Trophoblast cell (in vitro differentiated cells and primary cell): ENCODE measurements around the gene MDFI.

Experiments
- DNase-seq, 2 donors: peaks; one replicate each; pipeline ENCODE4 v3.0.0-alpha.2; 2016
- H2AFZ ChIP-seq: 2 replicates; pipeline ENCODE4 v1.6.1; 2013; ENCODE audit warnings: low read length, moderate library complexity, mild to moderate bottlenecking; ENCODE audit not compliant: insufficient read depth, poor library complexity
- H2AK5ac ChIP-seq: 2 replicates; pipeline ENCODE4 v1.6.1; 2013; ENCODE audit warnings: mild to moderate bottlenecking, low read length
- H2BK120ac ChIP-seq: 2 replicates; pipeline ENCODE4 v1.6.1; 2013; ENCODE audit warnings: low read length, mild to moderate bottlenecking, moderate library complexity; ENCODE audit not compliant: insufficient read depth, poor library complexity
- H2BK12ac ChIP-seq: 2 replicates; pipeline ENCODE4 v1.6.1; 2013; ENCODE audit warnings: mild to moderate bottlenecking, low read length, moderate library complexity
- H2BK5ac ChIP-seq: 2 replicates; pipeline ENCODE4 v1.6.1; 2013; ENCODE audit warnings: low read length, low read depth, moderate library complexity, mild to moderate bottlenecking; ENCODE audit not compliant: poor library complexity
- H3K14ac ChIP-seq: 2 replicates; pipeline ENCODE4 v1.6.1; 2013; ENCODE audit warnings: mild to moderate bottlenecking, low read length
- H3K18ac ChIP-seq: 2 replicates; pipeline ENCODE4 v1.6.1; 2013; ENCODE audit warnings: mild to moderate bottlenecking, low read length
- H3K23ac ChIP-seq: 2 replicates; pipeline ENCODE4 v1.6.1; 2013; ENCODE audit warnings: low read length
- H3K27ac ChIP-seq: 2 replicates; pipeline ENCODE4 v1.5.1; 2013; ENCODE audit warnings: low read depth, mild to moderate bottlenecking, inconsistent platforms, low read length, moderate library complexity
- H3K27me3 ChIP-seq: 2 replicates; pipeline ENCODE4 v1.6.1; 2013; ENCODE audit warnings: inconsistent platforms, mild to moderate bottlenecking, low read length, moderate library complexity; ENCODE audit not compliant: insufficient read depth
- H3K36me3 ChIP-seq, 2 experiments: 1 replicate in 1 of 2; 2 replicates in 1 of 2; pipeline ENCODE4 v1.6.1; 2013; ENCODE audit warnings: low read length in 2 of 2, mild to moderate bottlenecking in 2 of 2, moderate library complexity in 1 of 2; ENCODE audit not compliant: insufficient read depth in 2 of 2, control insufficient read depth in 1 of 2
- H3K4ac ChIP-seq: 2 replicates; pipeline ENCODE4 v1.6.1; 2013; ENCODE audit warnings: low read depth, mild to moderate bottlenecking, low read length, moderate library complexity
- H3K4me1 ChIP-seq, 2 experiments: 1 replicate in 1 of 2; 2 replicates in 1 of 2; pipeline ENCODE4 v1.6.1; 2013; ENCODE audit warnings: low read length in 2 of 2, mild to moderate bottlenecking in 2 of 2, moderate library complexity in 1 of 2; ENCODE audit not compliant: insufficient read depth in 2 of 2, control insufficient read depth in 1 of 2
- H3K4me2 ChIP-seq: 2 replicates; pipeline ENCODE4 v1.6.1; 2013; ENCODE audit warnings: inconsistent platforms, mild to moderate bottlenecking, low read length, moderate library complexity
- H3K4me3 ChIP-seq: 2 replicates; pipeline ENCODE4 v1.5.1; 2013; ENCODE audit warnings: mild to moderate bottlenecking, low read depth, low read length, inconsistent platforms
- H3K79me1 ChIP-seq: one replicate; pipeline ENCODE4 v1.6.1; 2013; ENCODE audit warnings: low read length
- H3K79me2 ChIP-seq: 2 replicates; pipeline ENCODE4 v1.6.1; 2013; ENCODE audit warnings: low read length, mild to moderate bottlenecking; ENCODE audit not compliant: control insufficient read depth, insufficient read depth, poor library complexity
- H3K9ac ChIP-seq: 2 replicates; pipeline ENCODE4 v1.6.1; 2013; ENCODE audit warnings: mild to moderate bottlenecking, low read length
- H3K9me3 ChIP-seq: 2 replicates; pipeline ENCODE4 v1.6.1; 2013; ENCODE audit warnings: low read depth, mild to moderate bottlenecking, control low read depth, inconsistent platforms, low read length; ENCODE audit not compliant: insufficient read depth
- H4K12ac ChIP-seq: 2 replicates; pipeline ENCODE4 v1.6.1; 2013; ENCODE audit warnings: low read depth, mild to moderate bottlenecking, low read length, moderate library complexity
- H4K8ac ChIP-seq: 2 replicates; pipeline ENCODE4 v1.6.1; 2013; ENCODE audit warnings: low read depth, mild to moderate bottlenecking, low read length, moderate library complexity
- H4K91ac ChIP-seq: one replicate; pipeline ENCODE4 v1.6.1; 2013; ENCODE audit warnings: low read depth, mild to moderate bottlenecking, low read length, moderate library complexity
- WGBS: extraction: QIAGEN DNeasy Blood & Tissue Kit; methylation state at CpG from one replicate; pipeline ENCODE4 v1.1.7; 2013; ENCODE audit warnings: missing lambda C conversion rate; ENCODE audit not compliant: insufficient read length, insufficient coverage; ENCODE audit errors: extremely low coverage; 5-methylcytosine and 5-hydroxymethylcytosine counted together

MDFI gene

DNA sequence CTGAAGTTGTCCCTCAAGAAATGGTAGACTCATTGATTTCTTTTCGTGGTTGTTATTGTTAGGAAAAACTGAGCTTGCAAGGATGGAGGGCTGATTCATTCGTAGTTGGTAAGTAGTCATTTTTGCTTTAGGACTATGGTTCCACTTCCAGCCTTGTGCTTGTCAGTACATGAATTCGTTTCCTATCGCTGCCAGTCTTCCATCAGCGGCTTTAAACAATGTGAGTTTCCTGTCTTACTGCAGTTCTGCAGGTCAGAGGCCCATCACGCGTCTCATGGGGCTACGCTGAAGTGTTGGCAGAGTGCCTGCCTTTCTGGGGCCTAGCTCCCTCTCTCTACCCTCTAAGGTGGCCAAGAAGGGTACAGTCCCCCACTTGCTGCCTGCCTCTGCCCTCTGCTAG lies 11.4 kb upstream of the MDFI start:
- peaks cover 5% of the 10 kb centered on the region for H3K79me2 ChIP-seq
- H4K12ac ChIP-seq = no peak overlapping the region
- H2AK5ac ChIP-seq = no peak overlapping the region
- H2AFZ ChIP-seq = no peak overlapping the region
- H2BK120ac ChIP-seq = no peak overlapping the region
- no CpG with 5 or more reads among the region's 8 CpGs for WGBS
- no peak overlapping the region for H3K4ac ChIP-seq
- no peak overlapping the region for H2BK12ac ChIP-seq
- H4K8ac ChIP-seq = no peak overlapping the region
- DNase-seq = no peak
- no peak overlapping the region for H2BK5ac ChIP-seq
- H3K27ac ChIP-seq = no peak overlapping the region
- no peak overlapping the region for H3K18ac ChIP-seq
- H3K4me2 ChIP-seq = no peak overlapping the region
- H3K9me3 ChIP-seq = no peaks in the 10 kb centered on the region
- H3K79me1 ChIP-seq = peaks cover 19% of the 10 kb centered on the region
- peaks cover 18 to 19% of the 10 kb centered on the region in 2 experiments for H3K4me1 ChIP-seq
- H3K36me3 ChIP-seq = no peaks in the 10 kb centered on the region
- H3K4me3 ChIP-seq = no peak overlapping the region
- no peak overlapping the region for H3K9ac ChIP-seq
- no peaks in the 10 kb centered on the region for H3K27me3 ChIP-seq
- no peak overlapping the region for H3K23ac ChIP-seq
- no peak overlapping the region for H3K14ac ChIP-seq
- H4K91ac ChIP-seq = no peak overlapping the region

GRCh38 chr6:41629128-41629527 lies 9.1 kb upstream of the MDFI start:
- no peak overlapping the region for H4K12ac ChIP-seq
- H3K18ac ChIP-seq = no peak overlapping the region
- no peak overlapping the region for H4K91ac ChIP-seq
- no peak overlapping the region for H2BK120ac ChIP-seq
- no peak overlapping the region for H3K4me2 ChIP-seq
- no CpG with 5 or more reads among the region's 2 CpGs for WGBS
- H3K4me1 ChIP-seq = peaks cover 6% of the 10 kb centered on the region in 2 experiments
- no peak overlapping the region for H2AK5ac ChIP-seq
- H3K27ac ChIP-seq = no peak overlapping the region
- no peak overlapping the region for H3K14ac ChIP-seq
- no peak overlapping the region for H4K8ac ChIP-seq
- H3K4ac ChIP-seq = no peak overlapping the region
- no peaks in the 10 kb centered on the region for H3K27me3 ChIP-seq
- H2AFZ ChIP-seq = no peak overlapping the region
- peaks cover 4% of the 10 kb centered on the region for H3K79me1 ChIP-seq
- H3K23ac ChIP-seq = no peak overlapping the region
- no peak overlapping the region for H3K9ac ChIP-seq
- no peak for DNase-seq
- H2BK12ac ChIP-seq = no peak overlapping the region
- no peaks in the 10 kb centered on the region for H3K36me3 ChIP-seq
- H2BK5ac ChIP-seq = no peak overlapping the region
- no peaks in the 10 kb centered on the region for H3K9me3 ChIP-seq
- H3K4me3 ChIP-seq = no peak overlapping the region
- H3K79me2 ChIP-seq = no peaks in the 10 kb centered on the region

- Histone ChIP-seq H3K23ac (no peak overlapping the region), H3K9me3 (no peaks in the 10 kb centered on the region), H3K79me1 (peaks cover 6% of the 10 kb centered on the region), H2BK120ac (no peak overlapping the region), H3K9ac (no peak overlapping the region), H3K4me1 (peaks cover 10 to 13% of the 10 kb centered on the region in 2 experiments), H3K36me3 (no peaks in the 10 kb centered on the region), H3K4me2 (no peak overlapping the region), H3K4me3 (no peak overlapping the region), H4K91ac (no peak overlapping the region), H4K8ac (no peak overlapping the region), H3K14ac (no peak overlapping the region), H3K27me3 (no peaks in the 10 kb centered on the region), H2AFZ (no peak overlapping the region), H3K79me2 (no peaks in the 10 kb centered on the region), H4K12ac (no peak overlapping the region), H2BK12ac (no peak overlapping the region), H3K27ac (no peak overlapping the region), H2AK5ac (no peak overlapping the region), H2BK5ac (no peak overlapping the region), H3K18ac (no peak overlapping the region), H3K4ac (no peak overlapping the region)
- DNase-seq = no peak
- no CpG with 5 or more reads among the region's 6 CpGs for WGBS
Measured at GRCh38 chr6:41630069-41630468, 8.2 kb upstream of the MDFI start.

GRCh38 chr6:41630946-41631345 lies 7.3 kb upstream of the MDFI start:
- H3K18ac ChIP-seq = no peak overlapping the region
- no peak overlapping the region for H3K27ac ChIP-seq
- no peak overlapping the region for H3K9ac ChIP-seq
- H2AFZ ChIP-seq = no peak overlapping the region
- no peak overlapping the region for H3K4me2 ChIP-seq
- no peak overlapping the region for H4K12ac ChIP-seq
- peak overlapping the region; percentile 86 for H2AK5ac ChIP-seq
- peaks cover 2% of the 10 kb centered on the region for H3K79me2 ChIP-seq
- H3K27me3 ChIP-seq = no peaks in the 10 kb centered on the region
- no peak overlapping the region for H3K14ac ChIP-seq
- peak overlapping the region; percentile 70 for H2BK12ac ChIP-seq
- H4K91ac ChIP-seq = no peak overlapping the region
- H4K8ac ChIP-seq = peak overlapping the region; percentile 54
- H2BK120ac ChIP-seq = no peak overlapping the region
- H2BK5ac ChIP-seq = no peak overlapping the region
- no peak overlapping the region for H3K23ac ChIP-seq
- H3K36me3 ChIP-seq = no peaks in the 10 kb centered on the region
- no CpG with 5 or more reads among the region's 8 CpGs for WGBS
- no peak for DNase-seq
- H3K4me1 ChIP-seq = peaks cover 9 to 14% of the 10 kb centered on the region in 2 experiments
- H3K79me1 ChIP-seq = peaks cover 11% of the 10 kb centered on the region
- H3K4ac ChIP-seq = no peak overlapping the region
- no peak overlapping the region for H3K4me3 ChIP-seq
- no peaks in the 10 kb centered on the region for H3K9me3 ChIP-seq
